GM21717 (cell line): Measurements from ENCODE around the gene CPLANE2.
"Not testable (repeated sequence)": the region's sequence is repeated elsewhere in the genome, so short reads cannot be mapped to it uniquely, and the experiment has no call there.

ENCODE experiments used
- ATAC-seq: cut with Tn5 transposase; IDR thresholded peaks from one replicate; pipeline ENCODE4 v1.9.1; 2021; ENCODE audit warnings: mild to moderate bottlenecking, moderate library complexity; ENCODE audit not compliant: unreplicated experiment

CPLANE2 gene

GRCh38 chr1:16210581-16210980, 26.4 kb downstream of the CPLANE2 start:
- no peak for ATAC-seq

GRCh38 chr1:16209847-16210407, 27.1 kb downstream of the CPLANE2 start:
- ATAC-seq: no peak

- no peak for ATAC-seq
Observed at GRCh38 chr1:16209132-16209846, 27.7 kb downstream of the CPLANE2 start.

- no peak for ATAC-seq
Observed at GRCh38 chr1:16208270-16208987, 28.6 kb downstream of the CPLANE2 start.

GRCh38 chr1:16207318-16208269, 29.4 kb downstream of the CPLANE2 start:
- ATAC-seq: no peak

GRCh38 chr1:16206547-16207317, 30.3 kb downstream of the CPLANE2 start:
- peak; percentile 68 for ATAC-seq

GRCh38 chr1:16205891-16206546, 31.0 kb downstream of the CPLANE2 start:
- peak; percentile 20 for ATAC-seq

- no peak for ATAC-seq
Observed at GRCh38 chr1:16205334-16205671, 31.7 kb downstream of the CPLANE2 start.

- no peak for ATAC-seq
Observed at GRCh38 chr1:16204634-16205333, 32.2 kb downstream of the CPLANE2 start.

- no peak for ATAC-seq
Observed at GRCh38 chr1:16204216-16204615, 32.8 kb downstream of the CPLANE2 start.

- no peak for ATAC-seq
Observed at GRCh38 chr1:16203550-16203949, 33.4 kb downstream of the CPLANE2 start.

- ATAC-seq: no peak
Observed at GRCh38 chr1:16202281-16203210, 34.4 kb downstream of the CPLANE2 start.

GRCh38 chr1:16199700-16200099, 37.3 kb downstream of the CPLANE2 start:
- ATAC-seq: no peak

- ATAC-seq: no peak
Observed at GRCh38 chr1:16199157-16199501, 37.9 kb downstream of the CPLANE2 start.

GRCh38 chr1:16198444-16199156, 38.4 kb downstream of the CPLANE2 start:
- no peak for ATAC-seq

- no peak for ATAC-seq
Observed at GRCh38 chr1:16196874-16197273, 40.1 kb downstream of the CPLANE2 start.

GRCh38 chr1:16196139-16196538, 40.8 kb downstream of the CPLANE2 start:
- not testable (repeated sequence) for ATAC-seq

- no peak for ATAC-seq
Observed at GRCh38 chr1:16195518-16195905, 41.5 kb downstream of the CPLANE2 start.
